GM19035 (cell line): ENCODE results near the gene PHIP.

Experiments used
- ATAC-seq: cut with Tn5 transposase; IDR thresholded peaks from one replicate; pipeline ENCODE4 v1.9.1; 2021; ENCODE audit not compliant: unreplicated experiment

The PHIP gene

DNA sequence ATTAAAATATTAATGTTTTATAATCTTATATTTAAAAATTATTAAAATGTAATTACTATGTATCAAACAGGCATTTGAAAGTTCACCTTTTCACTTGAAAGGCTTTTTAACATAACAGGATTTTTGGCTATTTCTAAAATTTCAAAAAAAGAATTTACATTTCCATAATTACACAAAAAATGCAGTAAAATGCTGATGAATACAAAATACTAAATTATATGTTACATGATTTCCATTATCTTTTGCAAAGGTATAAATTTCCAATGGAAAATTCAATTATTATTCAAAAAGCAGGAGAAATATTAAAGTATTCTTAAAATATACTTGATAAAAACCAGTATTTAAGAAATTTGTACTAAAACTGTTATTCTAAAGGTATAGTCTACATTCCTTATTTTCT lies 66.1 kb downstream of the PHIP start:
- ATAC-seq = no peak

DNA sequence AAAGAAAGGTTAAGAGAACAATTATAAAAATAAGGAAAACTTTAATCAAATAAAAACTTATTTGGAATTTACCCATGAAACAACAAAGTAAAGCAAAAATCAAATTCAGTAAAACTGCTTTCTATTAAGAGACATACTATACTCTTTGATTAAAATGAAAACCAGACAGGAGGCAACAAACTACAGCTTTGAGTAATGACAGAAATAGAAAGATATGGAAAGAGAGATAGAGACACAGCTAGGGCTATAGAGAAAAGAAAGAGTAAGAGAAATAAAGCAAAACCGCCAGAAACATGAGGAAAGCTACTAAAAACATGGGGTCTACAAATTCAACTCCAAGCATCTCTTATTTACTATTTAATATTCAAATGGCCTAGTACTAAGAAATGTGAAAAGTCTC lies 67.6 kb downstream of the PHIP start:
- no peak for ATAC-seq

DNA sequence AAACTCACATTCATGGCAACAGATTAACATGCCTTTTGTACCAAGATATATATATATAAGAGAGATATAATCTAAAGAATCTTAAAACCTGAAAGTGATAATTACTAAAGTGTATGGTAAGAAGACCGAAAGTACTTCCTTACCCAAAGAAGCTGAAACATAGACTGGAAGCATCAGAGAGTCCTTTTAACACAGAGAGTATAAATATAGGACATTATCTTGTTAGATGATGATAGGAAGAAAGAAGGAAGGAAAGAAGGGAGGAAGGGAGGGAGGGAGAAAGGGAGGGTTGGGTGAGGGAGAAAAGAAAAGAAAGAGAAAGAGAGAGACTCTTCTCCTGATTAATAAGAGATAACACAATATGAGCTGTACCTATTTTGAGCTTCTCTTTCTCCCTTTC lies 68.2 kb downstream of the PHIP start:
- ATAC-seq = no peak

DNA sequence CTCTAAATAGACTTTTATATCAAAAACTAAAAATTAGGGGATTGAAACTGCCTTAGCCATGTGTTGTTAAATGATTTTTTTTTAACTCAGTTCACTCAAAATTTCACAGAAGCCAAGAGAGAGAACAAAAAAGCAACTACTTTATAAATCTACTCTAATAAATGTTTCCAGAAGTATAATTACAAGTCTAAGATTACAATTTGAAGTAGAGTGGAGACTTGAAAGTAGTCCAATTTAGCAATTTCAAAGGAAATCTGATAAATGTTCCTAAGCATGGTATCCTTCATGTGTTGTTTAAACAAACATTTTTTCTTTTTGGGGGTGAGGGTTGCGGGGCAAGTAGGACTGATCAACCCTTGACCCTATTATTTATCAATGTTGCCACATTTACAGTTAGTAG lies 72.6 kb downstream of the PHIP start:
- ATAC-seq = no peak

DNA sequence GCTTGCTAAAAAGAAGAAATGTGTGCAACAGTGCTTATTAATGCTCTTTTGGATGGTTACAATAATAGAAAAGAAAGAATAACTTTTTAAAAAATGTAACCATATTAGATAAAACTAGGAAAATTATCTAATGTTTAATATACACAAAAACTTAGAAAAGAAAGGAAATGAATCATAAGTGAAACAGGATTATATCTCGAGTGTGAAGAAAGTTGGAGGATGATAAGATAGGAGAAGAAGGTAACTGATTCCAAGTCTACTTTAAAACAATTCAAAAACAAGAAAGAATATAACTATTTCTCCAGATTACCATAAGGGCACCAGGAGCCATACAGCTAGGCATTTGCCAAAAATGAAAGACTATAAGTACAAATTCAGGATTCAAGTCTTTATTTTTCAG lies 73.0 kb downstream of the PHIP start:
- ATAC-seq = no peak

DNA sequence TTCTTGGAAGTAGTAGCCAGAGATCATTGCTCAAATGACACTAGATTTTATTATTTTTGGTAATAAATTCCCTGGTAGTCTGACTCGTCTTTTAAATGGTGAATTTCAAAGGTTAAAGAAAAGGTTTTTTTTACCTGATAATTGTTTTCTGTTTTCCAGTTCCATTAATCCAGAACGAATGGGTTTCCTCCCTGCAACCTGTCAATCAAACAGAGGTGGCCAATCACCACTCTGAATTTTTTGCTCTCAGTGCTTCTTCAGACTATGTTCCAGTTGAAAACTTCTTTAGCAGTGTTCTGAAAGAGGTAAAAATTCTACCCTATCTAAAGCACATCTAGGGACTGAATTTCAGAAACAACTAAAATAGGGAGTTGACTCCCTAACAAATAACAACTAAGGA lies 73.8 kb downstream of the PHIP start:
- ATAC-seq = no peak

DNA sequence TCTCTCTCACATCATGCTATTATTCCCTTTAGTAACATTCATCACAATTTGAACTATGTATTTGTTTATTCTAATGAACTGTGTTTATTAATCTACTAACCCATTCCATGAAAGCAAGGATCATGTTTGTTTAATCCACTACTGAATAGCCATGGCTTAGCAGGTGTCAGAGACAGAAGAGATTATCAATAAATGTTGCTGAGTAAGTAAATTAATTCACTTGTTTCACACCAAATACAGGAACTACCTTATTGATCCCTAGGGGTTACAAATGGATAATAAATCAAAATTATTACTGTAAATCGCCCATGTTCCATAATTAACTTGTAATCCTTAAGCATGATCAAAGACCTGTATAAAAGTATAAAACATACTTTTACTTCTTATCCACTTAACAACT lies 76.6 kb downstream of the PHIP start:
- ATAC-seq = no peak

DNA sequence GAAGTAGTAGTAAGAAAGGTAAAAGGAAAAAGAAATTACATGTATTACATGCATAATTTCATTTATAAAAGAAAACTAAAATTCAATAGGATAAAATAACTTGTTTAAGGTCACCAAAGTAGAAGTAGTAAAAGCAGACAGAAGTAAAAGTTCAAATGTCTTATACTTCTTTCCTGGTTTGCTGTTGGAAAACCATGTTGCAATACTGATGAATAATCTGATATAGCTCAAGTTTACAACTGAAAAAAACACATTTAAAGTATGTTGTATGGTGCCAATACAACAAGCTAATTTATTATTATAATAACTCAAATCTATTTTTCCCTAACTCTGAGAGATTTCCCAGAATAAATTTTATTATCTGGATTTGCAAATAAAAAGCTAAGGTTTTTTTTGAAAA lies 78.3 kb downstream of the PHIP start:
- no peak for ATAC-seq

DNA sequence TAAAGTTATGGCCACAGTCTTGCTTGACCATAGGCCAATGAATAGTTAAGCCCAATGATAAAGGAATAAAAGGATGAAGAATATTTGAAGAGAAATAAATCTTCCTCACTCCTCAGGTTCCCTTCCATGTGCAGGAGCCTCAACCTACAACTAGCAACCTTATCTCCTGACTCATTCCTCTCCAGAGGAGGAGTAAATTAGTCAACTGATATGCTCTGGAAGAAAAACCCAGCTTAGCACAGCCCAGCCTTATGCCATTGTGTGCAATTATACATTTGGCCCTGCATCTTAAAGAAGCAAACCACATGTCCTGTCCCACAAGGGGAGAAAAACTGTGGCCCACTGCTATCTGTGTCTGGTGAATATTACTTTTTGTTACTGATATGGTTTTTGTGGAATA lies 82.1 kb downstream of the PHIP start:
- ATAC-seq = no peak

DNA sequence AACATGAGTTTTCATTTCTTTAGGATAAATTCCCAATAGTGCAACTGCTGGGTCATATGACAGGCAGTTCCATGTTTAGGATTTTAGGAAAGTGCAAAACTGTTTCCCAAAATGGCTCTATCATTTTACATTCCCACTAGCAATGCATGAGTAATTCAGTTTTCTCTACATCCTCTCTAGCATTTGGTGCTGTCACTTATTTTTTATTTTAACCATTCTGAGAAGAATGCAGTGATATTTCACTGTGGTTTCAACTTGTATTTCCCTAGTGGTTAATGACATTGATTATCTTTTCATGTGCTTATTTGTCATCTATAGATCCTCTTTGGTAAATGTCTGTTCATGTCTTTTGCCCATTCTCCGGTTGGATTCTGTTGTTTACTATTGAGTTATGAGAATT lies 82.7 kb downstream of the PHIP start:
- no peak for ATAC-seq

DNA sequence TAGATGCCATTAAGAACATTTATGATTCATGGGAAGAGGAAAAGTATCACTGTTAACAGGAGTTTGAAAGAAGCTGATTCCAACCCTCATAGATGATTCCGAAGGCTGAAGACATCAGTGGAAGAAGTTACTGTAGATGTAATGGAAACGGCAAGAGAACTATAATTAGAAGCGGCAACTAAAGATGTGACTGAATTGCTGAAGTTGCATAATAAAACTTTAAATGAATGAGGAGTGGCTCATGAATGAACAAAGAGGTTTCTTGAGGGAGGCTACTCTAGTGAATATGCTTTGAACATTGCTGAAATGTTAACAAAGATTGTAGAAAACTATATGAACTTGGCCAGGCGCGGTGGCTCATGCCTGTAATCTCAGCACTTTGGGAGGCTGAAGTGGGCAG lies 84.1 kb downstream of the PHIP start:
- ATAC-seq = no peak

DNA sequence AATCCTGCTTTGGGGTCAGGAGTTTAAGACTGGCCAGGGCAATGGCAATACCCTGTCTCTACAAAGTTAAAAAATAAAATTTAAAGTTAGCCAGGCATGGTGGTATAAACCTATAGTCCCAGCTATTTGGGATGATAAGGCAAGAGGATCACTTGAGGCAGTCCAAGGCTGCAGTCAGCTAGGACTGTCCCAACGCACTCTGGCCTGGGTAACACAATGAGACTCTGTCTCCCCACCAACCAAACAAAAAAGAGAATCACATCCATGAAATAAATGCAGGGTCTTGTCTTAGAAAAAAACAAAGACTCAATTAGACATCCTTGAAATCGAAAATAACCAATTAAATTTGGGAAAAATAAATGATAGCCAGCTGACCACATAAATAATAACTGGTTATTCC lies 88.9 kb downstream of the PHIP start:
- ATAC-seq = no peak

DNA sequence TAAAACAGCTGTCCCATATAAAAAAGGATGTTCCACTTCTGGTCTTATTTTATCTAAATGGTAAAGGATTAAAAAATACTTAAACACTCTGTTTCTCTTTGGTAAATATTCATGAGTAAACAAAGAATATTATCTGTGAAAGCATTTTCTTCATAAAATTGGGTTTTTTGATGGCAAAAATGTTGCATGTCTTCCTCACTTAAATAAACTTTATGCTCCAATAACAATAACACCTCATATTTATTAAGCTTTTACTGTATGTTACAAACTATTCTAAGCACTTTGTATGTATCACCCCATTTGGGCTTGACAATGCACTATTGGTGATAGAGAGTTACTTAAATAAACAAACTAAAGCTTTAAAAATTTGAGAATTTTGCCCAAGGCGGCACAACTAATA lies 91.9 kb downstream of the PHIP start:
- ATAC-seq = no peak

DNA sequence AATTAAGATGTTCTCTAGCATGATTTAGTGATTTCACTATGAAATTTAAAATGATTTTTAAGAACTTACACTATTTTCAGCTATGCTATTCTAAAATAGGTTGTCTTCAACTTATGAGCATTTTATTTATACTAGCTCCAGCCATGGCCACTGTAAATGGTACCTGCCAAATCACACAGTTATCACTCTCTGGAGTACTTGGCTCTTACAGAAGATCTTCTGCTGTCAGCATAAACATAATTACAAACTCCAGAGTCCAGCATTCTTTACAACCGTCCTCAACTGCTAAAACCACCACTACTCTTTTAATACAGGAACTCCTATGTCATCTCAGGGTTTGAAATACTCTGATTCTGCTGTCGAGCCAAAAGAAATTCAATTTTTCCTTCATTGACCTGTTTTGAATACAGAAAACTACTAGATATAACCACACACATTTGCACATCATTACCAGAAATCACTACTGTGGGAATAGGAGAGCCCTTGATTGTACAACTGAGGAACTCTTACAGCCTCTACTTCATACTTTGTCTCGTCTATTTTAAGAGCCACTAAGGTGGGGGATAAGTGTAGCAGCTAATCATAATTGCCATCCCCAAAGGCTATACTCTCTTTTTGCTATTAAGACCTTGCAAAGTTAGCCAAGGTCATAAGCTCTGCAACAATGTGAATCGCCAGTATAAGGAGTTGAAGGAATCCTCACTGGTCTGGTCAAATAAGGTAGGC lies 93.7 kb downstream of the PHIP start:
- no peak for ATAC-seq

DNA sequence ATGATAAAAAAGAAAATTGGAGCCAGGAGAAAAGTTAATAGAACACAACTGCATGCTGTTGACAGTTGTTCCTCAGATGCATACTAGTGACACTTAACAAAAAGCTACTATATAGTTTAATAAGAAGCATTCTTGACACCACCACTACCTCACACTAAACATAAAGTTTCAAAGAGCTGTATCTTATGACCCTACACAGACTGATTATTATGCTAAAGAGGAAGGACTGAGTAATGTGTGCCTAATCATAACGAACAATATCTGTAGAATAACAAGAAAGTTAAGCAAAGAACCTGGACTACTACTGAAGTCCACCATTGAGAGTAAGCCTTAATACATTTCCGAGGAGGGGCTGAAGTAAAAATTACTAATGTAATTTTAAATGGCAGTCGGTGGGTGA lies 110.9 kb downstream of the PHIP start:
- ATAC-seq = no peak

DNA sequence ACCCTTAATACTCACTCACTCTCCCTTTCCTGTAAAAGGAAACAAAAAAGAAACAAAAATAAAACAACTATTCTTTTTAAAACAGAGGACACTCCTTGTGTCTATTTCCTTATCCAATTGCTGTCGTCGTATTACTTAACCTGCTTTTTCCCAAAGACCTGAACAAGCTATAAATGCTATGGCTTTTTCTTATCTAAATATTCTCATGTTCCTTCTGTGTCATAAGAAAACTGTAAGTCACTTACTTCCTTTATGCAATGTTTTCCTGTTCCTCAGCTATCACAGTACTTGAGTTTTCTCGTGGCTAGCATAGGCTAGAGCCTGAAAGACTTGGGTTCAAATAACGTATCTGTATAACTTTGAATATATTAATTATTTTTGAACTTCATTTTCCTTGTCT lies 111.5 kb downstream of the PHIP start:
- ATAC-seq = no peak

DNA sequence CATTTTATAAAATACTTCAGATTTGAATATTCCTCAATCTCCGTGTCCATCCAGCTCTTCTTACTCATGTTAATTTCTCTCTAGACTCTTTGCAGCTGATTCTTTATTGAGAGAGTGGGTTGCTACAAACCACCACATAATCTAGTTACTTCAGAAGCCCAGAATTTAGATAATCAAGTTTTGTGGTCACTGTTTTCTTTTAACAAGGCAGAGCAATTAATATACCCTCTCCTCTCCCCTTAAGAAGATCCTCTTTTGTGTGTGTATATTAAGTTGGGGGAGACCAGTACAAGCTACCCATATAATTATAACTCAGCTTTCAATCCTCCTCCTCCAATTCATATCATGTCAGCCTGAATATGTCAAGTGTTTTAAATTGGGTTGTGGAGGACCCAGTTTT lies 115.6 kb downstream of the PHIP start:
- ATAC-seq = no peak

DNA sequence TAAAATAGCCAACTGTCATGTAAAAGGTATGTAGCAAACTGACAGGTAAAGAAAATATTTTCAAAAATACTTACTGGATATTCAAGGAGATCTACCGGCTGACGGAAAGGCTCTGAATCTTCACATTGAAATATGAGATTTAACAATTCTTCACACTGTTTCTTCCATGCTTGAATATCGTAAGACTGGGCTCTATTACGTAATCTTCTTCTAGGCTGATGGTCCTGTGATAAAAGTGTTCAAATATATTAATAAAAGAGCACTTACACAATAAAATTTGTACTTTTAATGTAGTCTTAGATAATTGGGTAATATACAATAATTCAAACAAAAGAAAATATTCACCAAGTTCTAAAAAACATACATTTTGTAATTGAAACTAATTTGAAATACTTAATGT lies 123.3 kb downstream of the PHIP start:
- no peak for ATAC-seq

DNA sequence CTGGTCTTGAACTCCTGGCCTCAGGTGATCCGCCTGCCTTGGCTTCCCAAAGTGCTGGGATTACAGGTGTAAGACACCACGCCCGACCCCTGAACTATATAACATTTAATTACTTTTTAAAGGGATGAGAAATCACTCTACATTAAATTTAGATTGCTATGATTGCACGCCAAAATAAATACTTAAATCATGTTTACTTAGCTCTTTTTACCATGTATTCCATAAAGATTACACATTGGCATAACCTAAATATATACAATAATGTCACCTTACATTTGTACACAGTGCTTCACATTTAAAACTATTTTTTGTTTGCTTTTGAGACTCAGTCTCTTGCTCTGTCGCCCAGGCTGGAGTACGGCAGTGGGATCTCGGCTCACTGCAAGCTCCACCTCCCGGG lies 124.3 kb downstream of the PHIP start:
- ATAC-seq = no peak

DNA sequence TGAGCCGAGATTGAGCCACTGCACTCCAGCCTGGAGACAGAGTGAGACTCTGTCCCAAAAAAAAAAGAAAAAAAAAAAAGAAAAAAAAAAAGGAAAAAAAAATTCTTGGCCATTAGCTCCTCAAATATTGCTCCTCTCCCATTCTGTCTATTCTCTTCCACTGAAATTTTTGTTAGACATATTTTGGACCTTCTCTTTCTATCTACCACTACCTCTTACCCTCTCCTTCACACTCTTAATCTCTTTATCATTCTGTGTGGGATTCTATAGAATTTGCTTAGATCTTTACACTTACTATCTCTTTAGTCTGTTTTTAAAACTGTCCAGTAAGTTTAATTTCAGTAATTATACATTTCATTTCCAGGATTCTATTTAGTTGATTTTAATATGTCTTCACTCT lies 125.7 kb downstream of the PHIP start:
- ATAC-seq = no peak

DNA sequence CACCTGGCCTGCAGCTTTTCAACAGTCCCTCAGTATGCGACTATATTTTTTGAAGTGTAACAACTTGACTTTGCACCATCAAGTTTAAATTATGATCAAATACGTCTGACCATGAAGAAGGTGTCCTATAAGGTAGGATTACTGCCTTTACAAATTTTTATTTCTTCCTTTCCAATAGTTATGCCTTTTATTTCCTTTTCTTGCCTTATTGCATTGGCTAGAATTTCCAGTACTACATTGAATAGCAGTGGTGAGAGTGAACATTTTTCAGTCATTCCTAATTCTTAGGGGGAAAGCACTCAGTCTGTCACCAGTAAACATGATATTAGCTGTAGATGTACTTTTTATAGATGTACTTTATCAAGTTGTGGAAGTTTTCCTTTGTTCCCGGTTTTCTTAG lies 129.3 kb downstream of the PHIP start:
- no peak for ATAC-seq

DNA sequence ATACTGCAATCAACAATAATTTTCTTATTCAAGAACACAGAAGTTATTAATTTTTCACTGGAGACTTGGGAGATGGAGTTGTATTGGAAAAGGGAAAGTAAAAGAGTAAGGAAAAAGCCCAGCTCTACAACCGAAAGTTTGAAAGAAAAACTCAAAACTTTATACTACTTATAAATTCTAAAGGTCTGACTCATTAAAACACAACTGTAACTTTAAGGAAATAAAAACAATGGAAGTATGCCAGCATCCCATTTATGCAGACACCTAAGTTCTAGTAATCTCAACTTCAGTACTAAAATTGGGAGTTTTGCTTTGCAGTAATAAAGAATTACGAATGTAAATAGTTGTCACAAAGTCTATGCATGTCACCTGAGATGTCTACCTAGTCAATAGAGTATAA lies 130.1 kb downstream of the PHIP start:
- ATAC-seq = no peak

DNA sequence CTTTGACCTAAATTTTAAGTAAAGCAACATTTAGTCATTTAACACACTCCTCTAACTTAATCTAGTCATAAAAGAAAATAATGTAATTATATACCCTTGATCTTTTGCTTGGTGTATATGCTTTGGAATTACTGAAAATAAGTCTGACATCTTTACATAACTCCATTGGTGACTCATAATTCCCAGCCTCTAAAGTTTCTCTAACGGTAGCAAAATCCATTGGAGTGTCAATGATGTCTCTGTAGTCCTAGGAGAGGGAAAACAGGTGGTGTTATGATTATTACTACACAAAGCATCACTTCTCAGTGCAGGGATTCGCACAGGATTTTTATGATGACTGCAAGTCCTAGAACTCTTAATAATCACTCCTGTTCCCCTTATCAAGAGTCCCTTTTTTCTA lies 130.5 kb downstream of the PHIP start:
- no peak for ATAC-seq

DNA sequence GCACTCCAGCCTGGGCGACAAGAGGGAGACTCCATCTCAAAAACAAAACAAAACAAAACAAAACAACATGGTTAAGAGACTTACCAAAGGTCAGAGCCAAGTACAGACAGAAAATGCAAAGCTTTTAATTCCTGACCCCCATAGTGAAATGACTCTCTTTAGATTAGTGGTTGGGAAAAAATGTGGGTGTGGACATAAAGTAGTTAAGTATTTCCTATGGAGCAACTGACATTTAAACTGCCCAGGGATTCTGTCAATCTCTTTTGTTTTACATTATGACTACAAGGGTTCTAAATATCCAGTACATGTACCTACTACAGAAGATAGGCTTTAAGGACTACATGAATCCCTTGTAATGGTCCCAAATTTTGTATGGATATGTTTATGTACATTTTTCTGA lies 135.6 kb downstream of the PHIP start:
- no peak for ATAC-seq
